Glomerular visceral epithelial cell (primary cell): Measurements from ENCODE around the gene UNKL.

Source experiments
- DNase-seq: peaks from one replicate; pipeline ENCODE4 v3.0.0-alpha.2; 2016; ENCODE audit errors: extremely low spot score

Gene UNKL

GRCh38 chr16:1351582-1352362 lies 62.7 kb downstream of the UNKL start, which contains the start of the genes GNPTG and TSR3:
Gene GNPTG, plus strand, starts transcription at chr16:1351931. Its CDS starts 35 bp downstream, at chr16:1351966.
Gene TSR3, minus strand, starts transcription at chr16:1351878. Its CDS starts 74 bp downstream, at chr16:1351804.
- DNase-seq = peak; percentile 86

- no peak for DNase-seq
These were observed 63.3 kb downstream of the UNKL start for GRCh38 chr16:1351215-1351581.

GRCh38 chr16:1350691-1351090 lies 63.8 kb downstream of the UNKL start:
- DNase-seq = no peak

GRCh38 chr16:1349951-1350350 lies 64.6 kb downstream of the UNKL start:
- DNase-seq = no peak

- no peak for DNase-seq
These were observed 65.2 kb downstream of the UNKL start for GRCh38 chr16:1349351-1349750.

GRCh38 chr16:1348926-1349325 lies 65.6 kb downstream of the UNKL start:
- no peak for DNase-seq

GRCh38 chr16:1348441-1348840 lies 66.1 kb downstream of the UNKL start:
- DNase-seq = no peak

- no peak for DNase-seq
These were observed 66.5 kb downstream of the UNKL start for GRCh38 chr16:1347962-1348361.

GRCh38 chr16:1347286-1347855 lies 67.1 kb downstream of the UNKL start:
- DNase-seq = no peak

GRCh38 chr16:1346422-1347285 lies 67.8 kb downstream of the UNKL start:
- no peak for DNase-seq

- no peak for DNase-seq
These were observed 68.7 kb downstream of the UNKL start for GRCh38 chr16:1345651-1346421.

GRCh38 chr16:1345087-1345486 lies 69.4 kb downstream of the UNKL start:
- DNase-seq = no peak

GRCh38 chr16:1344499-1344898 lies 70.0 kb downstream of the UNKL start:
- no peak for DNase-seq

- no peak for DNase-seq
These were observed 70.9 kb downstream of the UNKL start for GRCh38 chr16:1343428-1344242.

GRCh38 chr16:1342526-1343427 lies 71.7 kb downstream of the UNKL start:
- peak; percentile 98 for DNase-seq

GRCh38 chr16:1341495-1342420 lies 72.7 kb downstream of the UNKL start:
- DNase-seq = no peak

GRCh38 chr16:1340730-1341494 lies 73.6 kb downstream of the UNKL start:
- no peak for DNase-seq
